GM12864 (cell line): ENCODE measurements around the gene RASSF4.

Experiments
- DNase-seq: peaks from one replicate; pipeline ENCODE4 v3.0.0-alpha.2; 2011; ENCODE audit warnings: low read depth
- H3K4me3 ChIP-seq: 2 replicates; pipeline ENCODE4 v1.5.1; 2011; ENCODE audit warnings: mild to moderate bottlenecking, low read depth, low read length, control low read depth
- TF ChIP-seq, protein P1 (sequence below): IDR thresholded peaks from 2 replicates; pipeline ENCODE4 v1.5.1; 2011; ENCODE audit warnings: low read depth, mild to moderate bottlenecking, moderate library complexity, low read length, control low read depth, inconsistent platforms; ENCODE audit errors: missing control alignments

The RASSF4 gene, protein sequence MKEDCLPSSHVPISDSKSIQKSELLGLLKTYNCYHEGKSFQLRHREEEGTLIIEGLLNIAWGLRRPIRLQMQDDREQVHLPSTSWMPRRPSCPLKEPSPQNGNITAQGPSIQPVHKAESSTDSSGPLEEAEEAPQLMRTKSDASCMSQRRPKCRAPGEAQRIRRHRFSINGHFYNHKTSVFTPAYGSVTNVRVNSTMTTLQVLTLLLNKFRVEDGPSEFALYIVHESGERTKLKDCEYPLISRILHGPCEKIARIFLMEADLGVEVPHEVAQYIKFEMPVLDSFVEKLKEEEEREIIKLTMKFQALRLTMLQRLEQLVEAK

DNA sequence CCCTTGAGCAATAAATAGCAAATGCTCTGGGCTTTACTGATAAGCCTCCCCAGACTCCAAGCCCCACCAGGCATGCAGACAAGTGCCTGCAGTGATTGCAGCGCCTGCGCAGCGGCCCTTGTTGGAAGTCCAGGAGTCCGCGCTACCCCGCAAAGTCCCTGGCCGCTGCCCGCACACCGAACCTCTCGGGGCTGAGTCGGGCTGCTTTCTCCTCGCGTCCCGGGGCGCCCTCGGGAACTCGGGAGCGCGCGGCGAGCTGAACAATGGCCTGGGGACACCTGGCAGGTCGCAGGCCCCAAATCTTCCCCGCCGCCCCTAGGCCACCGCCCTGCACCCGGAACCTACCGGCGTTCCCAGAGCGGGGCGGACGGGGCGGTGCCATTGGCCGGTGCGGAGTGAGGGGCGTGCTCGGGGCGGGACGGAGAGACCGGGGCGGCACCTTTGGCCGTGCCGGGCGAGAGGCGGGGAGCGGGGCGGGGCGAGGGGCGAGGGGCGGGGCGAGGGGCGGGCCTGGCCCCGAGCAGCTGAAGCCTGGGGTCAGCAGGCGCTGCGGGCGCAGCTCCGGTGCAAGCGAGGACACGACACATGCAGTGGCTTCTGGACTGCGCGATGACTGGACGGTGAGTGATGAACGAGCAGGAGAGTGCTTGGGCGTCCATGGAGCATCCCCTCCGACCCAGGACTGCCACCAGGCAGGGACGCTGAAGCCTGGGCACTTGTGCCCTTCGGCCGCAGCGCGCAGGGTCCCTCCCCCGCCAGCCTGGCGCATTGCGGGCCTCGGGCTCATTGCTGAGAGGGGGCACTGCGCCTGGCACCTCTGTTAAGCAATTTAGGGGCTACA lies at the start of gene RASSF4:
TSS of gene RASSF4 (plus strand) at position 556 of the 841 bp plus-strand sequence. CDS start 10,401 bp downstream, outside the sequence.
- TF ChIP-seq, protein P1, sequence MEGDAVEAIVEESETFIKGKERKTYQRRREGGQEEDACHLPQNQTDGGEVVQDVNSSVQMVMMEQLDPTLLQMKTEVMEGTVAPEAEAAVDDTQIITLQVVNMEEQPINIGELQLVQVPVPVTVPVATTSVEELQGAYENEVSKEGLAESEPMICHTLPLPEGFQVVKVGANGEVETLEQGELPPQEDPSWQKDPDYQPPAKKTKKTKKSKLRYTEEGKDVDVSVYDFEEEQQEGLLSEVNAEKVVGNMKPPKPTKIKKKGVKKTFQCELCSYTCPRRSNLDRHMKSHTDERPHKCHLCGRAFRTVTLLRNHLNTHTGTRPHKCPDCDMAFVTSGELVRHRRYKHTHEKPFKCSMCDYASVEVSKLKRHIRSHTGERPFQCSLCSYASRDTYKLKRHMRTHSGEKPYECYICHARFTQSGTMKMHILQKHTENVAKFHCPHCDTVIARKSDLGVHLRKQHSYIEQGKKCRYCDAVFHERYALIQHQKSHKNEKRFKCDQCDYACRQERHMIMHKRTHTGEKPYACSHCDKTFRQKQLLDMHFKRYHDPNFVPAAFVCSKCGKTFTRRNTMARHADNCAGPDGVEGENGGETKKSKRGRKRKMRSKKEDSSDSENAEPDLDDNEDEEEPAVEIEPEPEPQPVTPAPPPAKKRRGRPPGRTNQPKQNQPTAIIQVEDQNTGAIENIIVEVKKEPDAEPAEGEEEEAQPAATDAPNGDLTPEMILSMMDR: no peak
- no peak for DNase-seq
- H3K4me3 ChIP-seq: peak within 1 kb of the TSS; percentile 78

DNA sequence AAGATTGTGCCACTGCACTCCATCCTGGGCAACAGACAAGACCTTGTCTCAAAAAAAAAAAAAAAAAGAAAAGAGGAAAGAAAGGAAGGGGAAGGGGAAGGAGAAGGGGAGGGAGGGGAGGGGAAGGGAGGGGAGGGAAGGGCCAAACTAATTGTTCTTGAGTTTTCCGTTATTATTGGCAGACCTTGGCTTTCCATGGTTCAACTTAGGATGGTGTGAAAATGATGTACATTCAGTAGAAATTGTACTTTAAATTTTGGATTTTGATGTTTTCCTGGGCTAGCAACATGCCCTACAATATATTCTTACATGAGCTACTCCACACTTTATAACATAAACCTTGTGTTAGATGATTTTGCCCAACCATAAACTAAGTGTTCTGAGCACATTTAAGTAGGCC lies 49.7 kb upstream of the RASSF4 start:
- H3K4me3 ChIP-seq: no peak overlapping the region
- DNase-seq: no peak
- TF ChIP-seq, protein P1: no peak

DNA sequence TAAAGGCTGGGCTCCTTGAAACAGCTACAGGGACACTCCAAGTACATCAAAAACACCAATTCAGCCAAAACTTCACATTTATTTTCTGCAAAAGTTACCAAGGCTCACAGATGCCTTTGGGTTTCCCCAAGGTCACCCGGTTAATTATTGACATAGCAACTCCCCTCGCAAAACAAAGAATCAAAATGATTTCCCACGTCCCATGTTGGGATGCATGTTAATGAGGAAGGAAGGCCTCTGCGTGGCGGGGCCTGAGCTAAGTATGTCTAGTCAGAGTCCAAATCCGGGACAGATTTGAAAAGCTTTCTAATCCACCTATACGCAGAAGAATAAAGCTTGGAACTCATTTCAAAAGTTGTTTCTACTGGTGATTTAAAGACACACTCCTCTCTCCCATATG lies 49.0 kb upstream of the RASSF4 start:
- TF ChIP-seq, protein P1: no peak
- DNase-seq: no peak
- no peak overlapping the region for H3K4me3 ChIP-seq

DNA sequence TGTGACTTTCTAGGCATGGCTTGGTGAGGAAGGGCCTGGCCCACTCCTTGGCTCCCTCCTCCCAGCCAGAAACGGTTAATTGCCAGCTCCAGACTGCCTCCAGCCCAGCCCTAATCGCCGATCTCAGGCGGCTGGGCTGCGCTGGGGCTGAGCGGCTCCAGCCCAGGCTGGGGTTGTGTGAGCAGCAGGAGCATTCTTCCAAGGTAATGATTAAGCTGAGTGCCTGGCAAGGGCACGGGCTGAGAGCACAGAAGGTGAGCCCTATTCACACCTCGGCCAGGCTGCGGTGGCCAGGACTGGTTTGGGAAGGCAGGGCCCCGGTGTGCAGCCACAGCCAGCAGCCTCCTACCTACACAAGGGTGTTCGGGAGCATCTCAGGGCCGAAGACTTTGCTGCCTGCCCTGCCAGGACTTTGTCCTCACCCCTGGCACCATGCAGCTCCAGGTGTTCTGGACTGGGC lies 48.5 kb upstream of the RASSF4 start, which contains the start of gene TMEM72:
TSS of gene TMEM72 (plus strand) at position 257 of the 460 bp plus-strand sequence. CDS start at position 433, 176 bp downstream.
- H3K4me3 ChIP-seq: no peak within 1 kb of the TSS
- TF ChIP-seq, protein P1: no peak
- DNase-seq: no peak

DNA sequence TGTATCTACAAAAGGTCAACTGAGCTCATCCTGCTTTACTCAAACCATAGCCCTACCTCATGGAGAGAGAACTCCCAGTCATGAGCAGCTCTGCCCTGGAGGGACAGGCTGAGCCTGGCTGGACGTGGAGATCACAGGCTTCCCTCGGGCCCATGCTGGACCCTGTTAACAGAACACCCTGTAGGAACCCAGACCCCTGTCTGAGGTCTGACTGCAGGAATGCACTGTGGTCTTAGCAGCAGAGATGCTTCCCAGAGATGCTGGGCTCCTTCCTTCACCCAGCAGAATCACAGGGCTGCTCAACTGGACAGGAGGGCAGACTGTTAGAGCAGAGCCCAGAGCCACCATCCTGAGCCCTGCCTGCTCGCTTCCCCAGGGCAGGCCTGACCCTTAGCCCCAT lies 47.7 kb upstream of the RASSF4 start:
- TF ChIP-seq, protein P1: no peak
- no peak overlapping the region for H3K4me3 ChIP-seq
- DNase-seq: no peak

DNA sequence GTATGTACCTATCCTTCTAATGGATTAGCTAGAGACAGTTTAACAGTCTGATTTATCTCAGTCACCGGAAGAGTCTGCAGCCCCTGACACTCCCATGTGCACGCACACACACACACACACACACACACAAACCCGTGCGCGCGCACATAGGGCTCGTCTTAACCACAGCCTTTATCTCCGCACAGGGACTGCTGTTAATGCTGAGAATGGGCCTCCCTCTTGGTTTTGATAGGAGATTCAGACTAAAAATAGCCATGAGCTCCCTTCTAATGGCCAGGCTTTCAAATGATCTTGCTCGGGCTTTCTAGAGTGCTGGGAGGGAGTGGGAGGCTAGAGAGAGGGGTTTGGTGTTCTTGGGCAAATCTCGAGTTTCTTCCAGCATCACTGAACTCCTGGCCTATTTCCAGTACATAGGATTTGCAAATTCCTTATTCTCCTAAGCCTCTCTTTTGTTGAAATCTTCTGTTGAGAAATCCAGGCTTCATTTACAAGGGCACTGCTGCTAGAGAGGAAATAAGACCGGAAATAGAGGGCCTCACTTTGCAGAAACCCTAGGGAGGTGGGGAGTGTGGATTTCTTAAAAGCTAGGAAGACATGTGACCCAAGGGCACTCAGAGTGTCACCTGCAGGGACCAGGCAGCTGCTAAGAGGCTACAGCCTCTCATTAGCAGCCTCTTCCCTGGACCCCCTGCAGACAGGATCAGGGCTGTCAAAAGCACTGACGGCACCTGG lies 46.1 kb upstream of the RASSF4 start:
- DNase-seq: no peak
- TF ChIP-seq, protein P1: no peak
- no peak overlapping the region for H3K4me3 ChIP-seq
